Measurements from ENCODE around the gene HLA-A. TPM values are rescaled to one million over a fixed set of nuclear protein-coding genes. Genes with fewer than 3 reads are reported as not detected.
A peak's percentile ranks its signal among the peaks of the same experiment; 100 is the strongest.

Gene HLA-A
- total and polyA plus RNA-seq, 2 of the 13 experiments (the other 11 are each of a cell fraction or from before 2014, with no cell fraction given) = 345 to 527 TPM

DNA sequence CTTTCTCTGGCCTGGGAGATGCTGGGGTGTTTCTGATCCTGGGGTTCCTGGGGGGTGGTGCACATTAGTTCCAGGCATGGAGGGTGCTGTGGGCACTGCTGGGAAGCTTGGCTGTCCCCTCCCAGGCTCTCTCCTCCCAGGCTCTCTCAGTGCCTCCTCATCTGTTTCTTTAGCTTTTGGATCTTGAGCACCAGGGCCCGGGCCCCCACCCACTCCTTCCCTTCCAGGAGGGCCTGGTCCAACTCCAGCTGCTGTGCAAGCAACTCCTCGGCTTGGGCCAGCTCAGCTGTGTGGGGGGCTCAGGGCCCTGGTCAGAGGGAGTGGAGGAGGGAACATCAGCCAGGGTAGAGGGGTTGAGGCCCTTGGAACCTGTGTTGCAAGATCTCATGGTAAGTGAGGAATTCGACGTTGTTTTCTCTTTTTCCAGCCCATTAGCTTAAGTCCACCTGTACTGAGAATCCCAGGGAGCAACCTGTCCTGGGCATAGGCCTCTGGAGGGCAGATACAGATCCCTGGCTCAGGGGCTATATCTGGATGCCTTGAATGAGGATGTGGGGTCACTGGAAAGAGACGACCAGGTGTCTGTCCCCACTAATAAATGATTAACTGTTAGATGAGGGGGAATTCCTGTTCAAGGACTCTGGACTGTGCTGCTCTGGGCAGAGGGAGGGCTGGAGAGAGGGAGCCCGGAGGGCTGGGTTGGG, 34.5 kb upstream of the HLA-A start (continued):
- peak; percentile 61 for TF ChIP-seq ZEB1 (IDR thresholded peaks at IDR 0.05; ENCODE audit: insufficient replicate concordance, low read depth)
- TF ChIP-seq NCOA2 (CRISPR knock-in tag; IDR thresholded peaks at IDR 0.05) = 0 out of 2 replicates have a peak, but pooled peaks have one; percentile 8
- TF ChIP-seq HNF1B (CRISPR knock-in tag; IDR thresholded peaks at IDR 0.05) = peak; percentile 92
- TF ChIP-seq MED1 (CRISPR knock-in tag; IDR thresholded peaks at IDR 0.05) = peak; percentile 73
- TF ChIP-seq HDAC1 (CRISPR knock-in tag; IDR thresholded peaks at IDR 0.05) = peak; percentile 51; the same call in 1 of the 2 replicates
- no peak for TF ChIP-seq DNMT1 (CRISPR knock-in tag; IDR thresholded peaks at IDR 0.05)
- TF ChIP-seq, protein P1, sequence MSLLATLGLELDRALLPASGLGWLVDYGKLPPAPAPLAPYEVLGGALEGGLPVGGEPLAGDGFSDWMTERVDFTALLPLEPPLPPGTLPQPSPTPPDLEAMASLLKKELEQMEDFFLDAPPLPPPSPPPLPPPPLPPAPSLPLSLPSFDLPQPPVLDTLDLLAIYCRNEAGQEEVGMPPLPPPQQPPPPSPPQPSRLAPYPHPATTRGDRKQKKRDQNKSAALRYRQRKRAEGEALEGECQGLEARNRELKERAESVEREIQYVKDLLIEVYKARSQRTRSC (CRISPR knock-in tag; IDR thresholded peaks at IDR 0.05; ENCODE audit: low read depth) = no peak
- no peak for TF ChIP-seq REXO4 (CRISPR knock-in tag; IDR thresholded peaks at IDR 0.05; ENCODE audit: borderline replicate concordance)
- TF ChIP-seq ZBTB7B (CRISPR knock-in tag; IDR thresholded peaks at IDR 0.05) = peak; percentile 54; the same call in 1 of the 2 replicates
- peak; percentile 84 for TF ChIP-seq TBX2 (CRISPR knock-in tag; IDR thresholded peaks at IDR 0.05; ENCODE audit: borderline replicate concordance)
- TF ChIP-seq, protein P2, sequence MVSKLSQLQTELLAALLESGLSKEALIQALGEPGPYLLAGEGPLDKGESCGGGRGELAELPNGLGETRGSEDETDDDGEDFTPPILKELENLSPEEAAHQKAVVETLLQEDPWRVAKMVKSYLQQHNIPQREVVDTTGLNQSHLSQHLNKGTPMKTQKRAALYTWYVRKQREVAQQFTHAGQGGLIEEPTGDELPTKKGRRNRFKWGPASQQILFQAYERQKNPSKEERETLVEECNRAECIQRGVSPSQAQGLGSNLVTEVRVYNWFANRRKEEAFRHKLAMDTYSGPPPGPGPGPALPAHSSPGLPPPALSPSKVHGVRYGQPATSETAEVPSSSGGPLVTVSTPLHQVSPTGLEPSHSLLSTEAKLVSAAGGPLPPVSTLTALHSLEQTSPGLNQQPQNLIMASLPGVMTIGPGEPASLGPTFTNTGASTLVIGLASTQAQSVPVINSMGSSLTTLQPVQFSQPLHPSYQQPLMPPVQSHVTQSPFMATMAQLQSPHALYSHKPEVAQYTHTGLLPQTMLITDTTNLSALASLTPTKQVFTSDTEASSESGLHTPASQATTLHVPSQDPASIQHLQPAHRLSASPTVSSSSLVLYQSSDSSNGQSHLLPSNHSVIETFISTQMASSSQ (IDR thresholded peaks at IDR 0.05; ENCODE audit: low read depth) = peak; percentile 89
- TF ChIP-seq, protein P2 (CRISPR knock-in tag; IDR thresholded peaks at IDR 0.05; ENCODE audit: borderline replicate concordance) = peak; percentile 95
- TF ChIP-seq CBX5 (CRISPR knock-in tag; IDR thresholded peaks at IDR 0.05; ENCODE audit: borderline replicate concordance) = no peak
- no peak for TF ChIP-seq FOXP1 (IDR thresholded peaks at IDR 0.05)
- no peak for TF ChIP-seq FOXP1 (CRISPR knock-in tag; IDR thresholded peaks at IDR 0.05)
- TF ChIP-seq PHF5A (CRISPR knock-in tag; IDR thresholded peaks at IDR 0.05; ENCODE audit: low read depth, unreplicated experiment) = no peak
- peak in 1 of 2 experiments; percentile 36; a peak in 1 of 4 replicates for TF ChIP-seq POLR2A (IDR thresholded peaks at IDR 0.05; ENCODE audit: insufficient read depth in 1 of 2, low read depth in 2 of 2, low read length in 2 of 2)
- peak; percentile 25; the same call in 1 of the 2 replicates for TF ChIP-seq CREM (IDR thresholded peaks at IDR 0.05)
- TF ChIP-seq CREM (CRISPR knock-in tag; IDR thresholded peaks at IDR 0.05) = no peak
- no peak for TF ChIP-seq ZNF577 (CRISPR knock-in tag; IDR thresholded peaks at IDR 0.05; ENCODE audit: borderline replicate concordance, low read depth)

All from HepG2 (cell line).